NK-92 treated with Interleukin-12 subunit alpha and Interleukin-12 subunit beta, amount 100 ng/mL, for 24 hours (cell line): ENCODE data around the gene CDKN3.
"Not testable (repeated sequence)": the region's sequence is repeated elsewhere in the genome, so short reads cannot be mapped to it uniquely, and the experiment has no call there.

ENCODE experiments used
- DNase-seq: peaks from one replicate; lab custom pipeline; 2025; lab: John Stamatoyannopoulos, UW

The CDKN3 gene

GRCh38 chr14:54370323-54371198 is 26.2 kb upstream of the CDKN3 start:
- DNase-seq: no peak

GRCh38 chr14:54374117-54374884 is 22.5 kb upstream of the CDKN3 start:
- no peak for DNase-seq

DNA sequence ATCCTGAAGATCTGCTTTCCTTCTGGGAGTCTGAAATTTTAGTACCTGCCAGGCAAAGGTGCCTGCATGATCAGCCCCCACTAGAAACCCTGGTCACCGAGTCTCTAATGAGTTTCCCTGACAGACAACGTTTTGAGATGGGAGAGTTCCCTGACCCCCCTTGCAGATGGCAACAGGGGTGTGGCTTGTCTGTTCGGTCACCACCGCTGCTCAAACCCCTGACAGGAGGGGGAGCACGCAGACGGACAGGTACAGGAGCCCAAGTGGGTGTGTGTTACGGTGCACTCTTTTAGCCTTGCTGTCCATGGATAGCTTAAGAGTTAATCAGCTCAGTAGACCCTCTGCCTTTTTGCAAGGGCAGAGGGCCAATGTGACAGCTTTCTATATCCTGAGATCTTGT is 19.3 kb upstream of the CDKN3 start:
- no peak for DNase-seq

DNA sequence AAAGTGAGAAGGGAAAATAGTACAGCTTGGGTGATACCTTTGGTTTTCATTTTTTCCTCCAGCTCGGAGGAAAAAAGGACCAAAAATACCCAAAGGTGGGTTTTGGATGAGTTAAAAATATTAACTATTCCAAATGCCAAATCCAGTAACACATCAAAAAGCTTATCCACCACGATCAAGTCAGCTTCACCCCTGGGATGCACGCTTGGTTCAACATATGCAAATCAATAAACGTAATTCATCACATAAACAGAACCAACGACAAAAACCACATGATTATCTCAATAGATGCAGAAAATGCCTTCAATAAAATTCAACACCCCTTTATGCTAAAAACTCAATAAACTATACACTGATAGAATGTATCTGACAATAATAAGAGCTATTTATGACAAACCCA is 17.9 kb upstream of the CDKN3 start:
- DNase-seq: not testable (repeated sequence)

DNA sequence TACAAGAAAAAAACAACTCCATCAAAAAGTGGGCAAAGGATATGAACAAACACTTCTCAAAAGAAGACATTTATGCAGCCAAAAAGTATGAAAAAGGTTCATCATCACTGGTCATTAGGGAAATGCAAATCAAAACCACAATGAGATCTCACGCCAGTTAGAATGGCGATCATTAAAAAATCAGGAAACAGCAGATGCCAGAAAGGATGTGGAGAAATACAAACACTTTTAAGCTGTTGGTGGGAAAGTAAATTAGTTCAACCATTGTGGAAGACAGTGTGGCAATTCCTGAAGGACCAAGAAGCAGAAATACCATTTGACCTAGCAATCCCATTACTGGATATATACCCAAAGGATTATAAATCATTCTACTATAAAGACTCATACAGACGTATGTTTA is 16.2 kb upstream of the CDKN3 start:
- not testable (repeated sequence) for DNase-seq

DNA sequence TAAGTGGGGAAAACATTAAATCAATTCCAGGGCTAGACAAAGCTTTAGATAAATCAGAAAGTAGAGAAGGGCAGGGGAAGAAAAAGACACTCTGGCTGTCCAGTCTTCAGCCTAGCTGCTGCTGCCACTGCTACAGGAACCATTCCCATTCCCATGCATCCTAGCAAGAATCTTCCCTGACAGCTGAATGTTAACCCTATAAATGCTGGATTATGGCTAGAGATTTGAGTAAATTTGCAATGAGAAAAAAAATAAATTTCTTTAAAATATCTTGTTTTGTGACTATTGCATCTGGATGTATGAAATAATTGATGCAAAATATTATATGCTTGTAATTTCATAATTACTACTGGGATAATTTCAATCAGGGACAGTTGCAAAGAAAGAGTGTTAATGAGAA is 15.0 kb upstream of the CDKN3 start:
- no peak for DNase-seq

DNA sequence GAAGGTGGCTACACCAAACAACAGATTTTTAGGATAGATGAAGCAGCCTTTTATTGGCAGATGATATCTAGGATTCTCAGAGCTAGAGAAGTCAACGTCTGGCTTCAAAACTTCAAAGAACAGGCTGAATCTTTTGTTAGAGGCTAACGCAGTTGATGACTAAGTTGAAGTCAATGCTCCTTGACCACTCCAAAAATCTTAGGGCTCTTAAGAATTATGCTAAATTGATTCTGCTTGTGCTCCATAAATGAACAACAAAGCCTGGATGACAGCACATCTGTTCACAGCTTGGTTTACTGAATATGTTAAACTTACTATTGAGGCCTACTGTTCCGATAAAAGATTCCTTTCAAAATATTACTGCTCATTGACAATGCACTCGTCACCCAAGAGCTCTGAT is 13.0 kb upstream of the CDKN3 start:
- DNase-seq: no peak

GRCh38 chr14:54385556-54385955 is 11.3 kb upstream of the CDKN3 start:
- DNase-seq: no peak

DNA sequence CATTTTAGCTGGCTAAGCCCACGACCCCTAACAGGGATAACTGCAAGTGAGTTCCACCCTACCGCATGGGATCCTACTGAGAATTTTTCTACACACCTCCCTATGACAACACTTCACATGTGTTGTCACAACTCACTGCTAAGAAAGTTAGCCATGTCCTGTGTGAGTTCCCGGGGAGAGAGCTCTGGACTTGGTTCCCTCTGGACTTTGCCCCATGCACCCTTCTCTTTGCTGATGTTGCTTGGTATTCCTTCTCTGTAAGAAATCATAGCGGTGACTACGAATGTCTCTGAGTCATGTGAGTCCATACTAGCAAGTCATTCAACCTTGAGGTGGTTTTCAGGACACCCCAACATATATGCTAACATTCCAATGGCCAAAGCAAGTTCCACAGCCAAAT is 9.5 kb upstream of the CDKN3 start:
- no peak for DNase-seq

- DNase-seq: no peak
Measured at GRCh38 chr14:54392131-54392859, 4.5 kb upstream of the CDKN3 start.

DNA sequence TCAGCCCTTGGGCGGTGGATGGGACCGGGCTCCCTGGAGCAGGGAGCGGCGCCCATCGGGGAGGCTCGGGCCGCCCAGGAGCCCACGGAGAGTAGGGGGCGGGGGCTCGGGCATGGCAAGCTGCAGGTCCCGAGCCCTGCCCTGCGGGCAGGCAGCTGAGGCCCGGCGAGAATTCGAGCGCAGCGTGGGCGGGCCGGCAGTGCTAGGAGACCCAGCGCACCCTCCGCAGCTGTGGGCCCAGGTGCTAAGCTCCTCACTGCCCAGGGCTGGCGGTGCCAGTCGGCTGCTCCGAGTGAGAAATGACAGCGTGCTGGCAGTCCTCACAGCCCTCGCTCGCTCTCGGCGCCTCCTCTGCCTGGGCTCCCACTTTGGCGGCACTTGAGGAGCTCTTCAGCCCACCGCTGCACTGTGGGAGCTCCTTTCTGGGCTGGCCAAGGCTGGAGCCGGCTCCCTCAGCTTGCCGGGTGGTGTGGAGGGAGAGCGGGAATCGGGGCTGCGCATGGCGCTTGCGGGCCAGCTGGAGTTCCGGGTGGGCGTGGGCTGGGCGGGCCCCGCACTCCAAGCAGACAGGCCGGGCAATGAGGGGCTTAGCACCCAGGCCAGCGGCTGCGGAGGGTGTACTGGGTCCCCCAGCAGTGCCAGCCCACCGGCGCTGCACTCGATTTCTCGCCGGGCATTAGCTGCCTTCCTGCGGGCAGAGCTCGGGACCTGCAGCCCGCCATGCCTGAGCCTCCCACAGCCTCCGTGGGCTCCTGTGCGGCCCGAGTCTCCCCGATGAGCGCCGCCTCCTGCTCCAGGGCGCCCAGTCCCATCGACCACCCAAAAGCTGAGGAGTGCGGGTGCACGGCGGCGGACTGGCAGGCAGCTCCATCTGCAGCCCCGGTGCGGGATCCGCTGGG is 3.6 kb upstream of the CDKN3 start:
- not testable (repeated sequence) for DNase-seq

GRCh38 chr14:54394596-54394995 is 2.2 kb upstream of the CDKN3 start:
- no peak for DNase-seq

GRCh38 chr14:54395284-54395683 is 1.5 kb upstream of the CDKN3 start:
- no peak for DNase-seq

DNA sequence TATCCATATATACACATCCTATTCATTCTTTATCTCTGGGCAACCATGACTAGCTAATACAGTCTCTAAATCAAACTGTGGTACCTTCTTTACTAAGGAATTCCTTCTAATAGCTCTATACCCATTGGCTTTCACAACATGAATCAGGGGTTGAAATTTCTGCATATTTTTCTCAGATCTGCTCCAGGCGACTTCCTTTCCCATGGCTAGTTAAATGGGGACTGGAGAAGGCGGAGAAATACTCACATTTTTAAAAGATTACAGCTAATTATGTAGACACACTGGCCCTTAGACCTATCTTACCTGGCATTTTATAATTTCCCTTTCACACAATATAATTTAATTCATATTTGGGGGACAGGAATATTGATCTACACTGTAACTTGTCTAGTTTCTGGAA is 1.1 kb upstream of the CDKN3 start:
- no peak for DNase-seq

GRCh38 chr14:54396183-54396492 is 669 bp upstream of the CDKN3 start:
- DNase-seq: no peak

DNA sequence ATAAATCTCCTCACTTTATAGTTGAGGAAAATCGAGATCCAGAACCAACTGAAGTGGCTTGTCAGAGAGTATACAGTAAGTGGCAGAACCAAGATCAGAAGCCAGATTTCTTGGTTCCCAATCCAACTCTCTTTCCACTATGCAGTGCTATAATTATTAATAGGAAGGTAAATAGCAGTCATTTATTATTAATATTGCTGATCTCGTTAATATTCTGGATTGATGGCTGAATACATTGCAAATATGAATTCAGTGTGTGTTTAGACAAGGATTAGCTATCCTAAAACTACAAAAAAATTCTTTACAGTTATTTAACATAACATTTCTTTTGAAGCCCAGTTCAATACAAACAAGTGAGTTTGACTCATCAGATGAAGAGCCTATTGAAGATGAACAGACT is 2.8 kb downstream of the CDKN3 start:
- no peak for DNase-seq

- DNase-seq: not testable (repeated sequence)
Measured at GRCh38 chr14:54403401-54404005, 6.7 kb downstream of the CDKN3 start.

DNA sequence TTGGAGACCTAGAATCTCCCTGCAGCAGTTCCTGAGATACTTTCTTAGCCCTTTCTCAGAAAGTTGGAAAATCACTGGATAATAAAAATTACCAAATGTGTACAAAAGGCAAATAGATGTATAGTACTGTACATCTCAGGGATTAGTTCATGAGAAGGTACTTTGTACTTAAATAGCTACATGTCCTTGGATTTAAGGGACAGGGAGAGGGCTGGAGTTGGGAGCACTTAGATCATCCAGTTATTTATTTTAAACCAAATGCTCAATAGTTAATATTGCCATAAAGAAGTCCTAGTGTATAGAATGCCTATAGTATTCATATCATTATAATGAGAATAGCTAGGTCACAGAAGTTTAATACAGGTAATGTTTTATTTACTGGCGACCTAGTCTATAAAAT is 13.4 kb downstream of the CDKN3 start:
- DNase-seq: no peak

DNA sequence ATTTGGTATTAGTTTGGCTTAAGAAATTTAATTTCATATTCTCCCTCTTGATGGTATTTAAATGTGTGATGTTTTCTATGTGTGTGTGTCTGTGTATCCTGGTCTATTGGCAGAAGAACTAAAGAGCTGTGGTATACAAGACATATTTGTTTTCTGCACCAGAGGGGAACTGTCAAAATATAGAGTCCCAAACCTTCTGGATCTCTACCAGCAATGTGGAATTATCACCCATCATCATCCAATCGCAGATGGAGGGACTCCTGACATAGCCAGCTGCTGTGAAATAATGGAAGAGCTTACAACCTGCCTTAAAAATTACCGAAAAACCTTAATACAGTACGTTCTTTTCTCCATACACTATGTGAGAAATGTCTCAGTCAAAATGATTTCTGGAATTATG is 14.6 kb downstream of the CDKN3 start:
- no peak for DNase-seq

DNA sequence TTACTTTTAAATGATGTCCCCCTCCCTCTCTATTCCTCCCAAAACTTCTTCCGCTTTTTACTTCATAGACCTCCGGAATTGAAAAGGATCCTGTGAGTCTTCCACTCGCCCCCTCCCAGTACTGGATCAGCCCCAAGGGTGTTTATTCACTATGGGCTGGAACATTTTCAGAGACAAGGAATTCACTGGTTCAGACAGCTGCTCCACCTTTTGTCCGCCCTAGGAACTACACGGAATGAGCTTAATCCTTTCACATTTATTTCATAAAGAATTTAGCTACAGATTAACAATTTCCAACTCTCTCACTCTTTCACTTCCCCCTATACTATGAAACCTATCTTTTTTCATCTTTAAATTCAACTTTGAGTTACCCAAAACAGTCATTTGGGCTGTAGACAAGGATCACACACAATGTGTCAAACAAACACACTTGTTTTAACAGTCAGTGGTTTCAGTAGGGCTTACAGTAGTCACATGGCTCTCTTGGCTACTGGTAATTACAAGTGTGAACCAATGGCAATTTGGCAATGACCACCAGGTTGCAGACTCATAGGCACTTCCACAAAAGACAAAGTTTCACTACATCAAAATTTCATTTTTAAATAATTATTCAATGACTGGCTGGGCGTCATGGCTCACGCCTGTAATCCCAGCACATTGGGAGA is 23.8 kb downstream of the CDKN3 start:
- DNase-seq: no peak

GRCh38 chr14:54423991-54424390 is 27.2 kb downstream of the CDKN3 start:
- no peak for DNase-seq
